ENCODE results near the gene PLCD3.
"Not testable (repeated sequence)": the region's sequence is repeated elsewhere in the genome, so short reads cannot be mapped to it uniquely, and the experiment has no call there.

PLCD3 gene

GRCh38 chr17:45135192-45135977 lies 3.1 kb upstream of the PLCD3 start, which contains the start of gene ACBD4:
TSS of gene ACBD4 (plus strand) at chr17:45135687. CDS start at chr17:45136145, 458 bp downstream.
- peak; percentile 96 for DNase-seq (ENCODE audit: low read depth in 2 of 2)

- peak; percentile 36 to 59 for DNase-seq (ENCODE audit: low read depth in 2 of 2)
Measured at GRCh38 chr17:45132572-45133463, 503 bp upstream of the PLCD3 start.

- peak in 1 of 2 donors; percentile 38 for DNase-seq (ENCODE audit: low read depth in 2 of 2)
Measured at GRCh38 chr17:45131616-45132319, 547 bp downstream of the PLCD3 start.

GRCh38 chr17:45130681-45131615 lies 1.4 kb downstream of the PLCD3 start:
- DNase-seq (ENCODE audit: low read depth in 2 of 2), result no peak

- DNase-seq (ENCODE audit: low read depth in 2 of 2), result no peak
Measured at GRCh38 chr17:45129940-45130680, 2.2 kb downstream of the PLCD3 start.

- no peak for DNase-seq (ENCODE audit: low read depth in 2 of 2)
Measured at GRCh38 chr17:45129426-45129939, 2.8 kb downstream of the PLCD3 start.

- DNase-seq (ENCODE audit: low read depth in 2 of 2), result no peak
Measured at GRCh38 chr17:45128989-45129388, 3.3 kb downstream of the PLCD3 start.

GRCh38 chr17:45128331-45128730 lies 4.0 kb downstream of the PLCD3 start:
- DNase-seq (ENCODE audit: low read depth in 2 of 2), result no peak

GRCh38 chr17:45127548-45128300 lies 4.6 kb downstream of the PLCD3 start:
- no peak for DNase-seq (ENCODE audit: low read depth in 2 of 2)

- DNase-seq (ENCODE audit: low read depth in 2 of 2), result no peak
Measured at GRCh38 chr17:45127207-45127547, 5.1 kb downstream of the PLCD3 start.

- no peak for DNase-seq (ENCODE audit: low read depth in 2 of 2)
Measured at GRCh38 chr17:45125509-45125908, 6.8 kb downstream of the PLCD3 start.

GRCh38 chr17:45124797-45125122 lies 7.6 kb downstream of the PLCD3 start:
- DNase-seq (ENCODE audit: low read depth in 2 of 2), result not testable (repeated sequence)

- no peak for DNase-seq (ENCODE audit: low read depth in 2 of 2)
Measured at GRCh38 chr17:45123930-45124796, 8.2 kb downstream of the PLCD3 start.

GRCh38 chr17:45123076-45123770 lies 9.1 kb downstream of the PLCD3 start:
- DNase-seq (ENCODE audit: low read depth in 2 of 2), result no peak

- no peak for DNase-seq (ENCODE audit: low read depth in 2 of 2)
Measured at GRCh38 chr17:45121055-45121454, 11.3 kb downstream of the PLCD3 start.

- no peak for DNase-seq (ENCODE audit: low read depth in 2 of 2)
Measured at GRCh38 chr17:45120558-45120957, 11.8 kb downstream of the PLCD3 start.

- no peak for DNase-seq (ENCODE audit: low read depth in 2 of 2)
Measured at GRCh38 chr17:45119964-45120363, 12.4 kb downstream of the PLCD3 start.

GRCh38 chr17:45118691-45119090 lies 13.6 kb downstream of the PLCD3 start:
- DNase-seq (ENCODE audit: low read depth in 2 of 2), result no peak
